KG1 (cell line): ENCODE measurements around the gene DHX35.
A peak's percentile ranks its signal among the peaks of the same experiment; 100 is the strongest.

Experiments
- DNase-seq: peaks from one replicate; lab custom pipeline; 2025; lab: John Stamatoyannopoulos, UW

The DHX35 gene, protein sequence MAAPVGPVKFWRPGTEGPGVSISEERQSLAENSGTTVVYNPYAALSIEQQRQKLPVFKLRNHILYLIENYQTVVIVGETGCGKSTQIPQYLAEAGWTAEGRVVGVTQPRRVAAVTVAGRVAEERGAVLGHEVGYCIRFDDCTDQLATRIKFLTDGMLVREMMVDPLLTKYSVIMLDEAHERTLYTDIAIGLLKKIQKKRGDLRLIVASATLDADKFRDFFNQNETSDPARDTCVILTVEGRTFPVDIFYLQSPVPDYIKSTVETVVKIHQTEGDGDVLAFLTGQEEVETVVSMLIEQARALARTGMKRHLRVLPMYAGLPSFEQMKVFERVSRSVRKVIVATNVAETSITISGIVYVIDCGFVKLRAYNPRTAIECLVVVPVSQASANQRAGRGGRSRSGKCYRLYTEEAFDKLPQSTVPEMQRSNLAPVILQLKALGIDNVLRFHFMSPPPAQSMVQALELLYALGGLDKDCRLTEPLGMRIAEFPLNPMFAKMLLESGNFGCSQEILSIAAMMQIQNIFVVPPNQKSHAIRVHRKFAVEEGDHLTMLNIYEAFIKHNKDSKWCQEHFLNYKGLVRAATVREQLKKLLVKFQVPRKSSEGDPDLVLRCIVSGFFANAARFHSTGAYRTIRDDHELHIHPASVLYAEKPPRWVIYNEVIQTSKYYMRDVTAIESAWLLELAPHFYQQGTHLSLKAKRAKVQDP

DNA sequence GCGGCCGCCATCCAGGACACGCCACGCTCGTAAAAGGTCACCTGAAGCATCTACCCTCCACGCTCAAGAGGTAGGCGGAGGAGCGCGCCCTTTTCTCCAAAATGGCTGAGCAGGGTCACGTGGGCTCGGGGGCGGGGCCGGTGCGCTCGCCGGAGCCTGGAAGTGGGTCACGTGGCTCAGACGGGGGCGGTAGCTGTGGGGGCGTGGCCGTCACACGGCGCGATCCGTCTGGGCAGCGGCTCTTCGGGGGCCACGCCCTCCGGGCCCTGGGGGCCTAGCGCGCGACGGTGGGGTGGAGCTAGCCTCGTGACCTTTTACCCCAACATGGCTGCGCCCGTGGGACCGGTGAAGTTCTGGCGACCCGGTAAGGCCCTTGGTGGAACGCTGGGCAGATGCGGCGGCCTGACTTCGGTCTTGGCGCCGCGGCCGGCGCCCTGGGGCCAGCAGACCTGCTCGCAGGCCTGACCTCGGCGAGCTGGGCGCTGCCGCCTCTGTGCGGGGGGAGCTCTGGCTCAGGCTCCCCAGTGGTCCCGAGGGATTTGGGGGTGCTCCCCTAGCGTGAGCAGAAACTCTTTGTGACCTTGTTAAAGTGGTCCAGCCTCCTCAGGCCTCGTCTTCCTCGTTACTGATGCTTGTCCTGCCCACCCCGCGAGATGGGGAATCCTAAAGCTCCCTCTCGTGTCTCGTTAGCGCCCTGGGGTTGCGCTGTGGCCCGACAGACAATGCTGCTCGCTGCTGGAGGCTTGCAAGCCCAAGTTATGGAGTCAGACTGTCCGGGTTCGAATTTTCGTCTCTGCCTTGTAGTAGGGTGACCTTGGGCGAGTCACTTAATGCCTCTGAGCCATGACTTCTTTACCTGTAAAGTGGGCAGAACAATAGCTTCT, at the start of gene DHX35:
Gene DHX35, plus strand, starts transcription at position 301 of the 884 bp plus-strand sequence. Its CDS starts 24 bp downstream, at position 325.
- DNase-seq = peak; percentile 94

- DNase-seq = no peak
Observed at GRCh38 chr20:38915355-38915754, 46.8 kb upstream of the DHX35 start.

DNA sequence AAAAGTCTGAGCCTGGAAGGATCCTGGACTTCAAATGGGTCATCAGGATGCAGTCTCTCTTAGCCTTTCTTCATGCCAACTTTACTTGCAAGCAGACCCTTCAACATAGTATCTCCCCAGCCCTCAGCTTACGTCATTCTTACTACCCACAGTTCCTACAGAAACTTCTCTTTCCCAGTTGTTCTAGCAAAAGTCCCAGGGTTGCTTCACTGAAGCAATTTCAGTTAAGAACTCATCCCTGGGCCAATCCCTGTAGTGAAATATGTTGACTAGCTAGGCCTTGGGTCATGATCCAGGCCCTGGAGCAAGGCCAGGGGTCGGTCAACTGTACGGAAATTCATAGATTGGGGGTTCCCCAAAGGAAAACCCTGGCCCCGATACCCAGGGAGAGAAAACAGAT, 44.5 kb upstream of the DHX35 start:
- DNase-seq = no peak

DNA sequence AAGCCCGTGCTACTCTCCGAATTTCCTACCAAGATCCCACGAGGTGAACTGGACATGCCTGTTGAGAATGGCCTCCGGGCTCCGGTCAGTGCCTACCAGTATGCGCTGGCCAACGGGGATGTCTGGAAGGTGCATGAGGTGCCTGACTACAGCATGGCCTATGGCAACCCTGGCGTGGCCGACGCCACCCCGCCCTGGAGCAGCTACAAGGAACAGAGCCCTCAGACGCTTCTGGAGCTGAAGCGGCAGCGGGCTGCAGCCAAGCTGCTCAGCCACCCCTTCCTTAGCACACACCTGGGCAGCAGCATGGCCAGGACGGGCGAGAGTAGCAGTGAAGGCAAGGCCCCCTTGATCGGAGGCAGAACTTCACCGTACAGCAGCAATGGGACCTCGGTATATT, 44.0 kb upstream of the DHX35 start:
- DNase-seq = no peak

DNA sequence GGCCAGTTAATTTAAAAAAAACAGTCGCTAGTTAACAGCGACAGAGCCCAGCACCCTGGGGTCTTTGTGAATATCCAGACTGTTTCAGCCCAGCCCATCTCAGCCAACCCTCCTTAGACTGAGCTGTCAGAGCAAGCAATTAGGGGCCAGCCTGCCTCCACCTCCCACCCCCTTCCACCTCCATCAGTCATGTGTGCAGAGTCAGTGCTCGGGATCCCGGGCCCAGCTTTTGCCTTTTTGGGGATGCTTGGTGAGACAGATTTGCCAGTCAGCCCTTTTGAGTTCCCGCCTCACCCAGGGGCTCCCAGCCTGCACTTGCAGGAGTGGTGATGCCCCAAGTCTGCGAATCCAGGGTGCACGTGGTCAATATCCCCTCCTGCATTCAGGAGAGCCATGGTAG, 42.5 kb upstream of the DHX35 start:
- no peak for DNase-seq

- no peak for DNase-seq
Observed at GRCh38 chr20:38920411-38920810, 41.7 kb upstream of the DHX35 start.

- DNase-seq = no peak
Observed at GRCh38 chr20:38920851-38921250, 41.3 kb upstream of the DHX35 start.

GRCh38 chr20:38924718-38925117, 37.4 kb upstream of the DHX35 start:
- DNase-seq = no peak

- peak; percentile 95 for DNase-seq
Observed at GRCh38 chr20:38926142-38926933, 35.8 kb upstream of the DHX35 start, which contains the start of gene FAM83D. Gene FAM83D, plus strand, starts transcription at chr20:38926417. Its CDS starts 26 bp downstream, at chr20:38926443.

GRCh38 chr20:38926934-38927616, 35.1 kb upstream of the DHX35 start:
- DNase-seq = peak; percentile 36

- DNase-seq = no peak
Observed at GRCh38 chr20:38927902-38928578, 34.1 kb upstream of the DHX35 start.

- DNase-seq = no peak
Observed at GRCh38 chr20:38930242-38930569, 31.9 kb upstream of the DHX35 start.

DNA sequence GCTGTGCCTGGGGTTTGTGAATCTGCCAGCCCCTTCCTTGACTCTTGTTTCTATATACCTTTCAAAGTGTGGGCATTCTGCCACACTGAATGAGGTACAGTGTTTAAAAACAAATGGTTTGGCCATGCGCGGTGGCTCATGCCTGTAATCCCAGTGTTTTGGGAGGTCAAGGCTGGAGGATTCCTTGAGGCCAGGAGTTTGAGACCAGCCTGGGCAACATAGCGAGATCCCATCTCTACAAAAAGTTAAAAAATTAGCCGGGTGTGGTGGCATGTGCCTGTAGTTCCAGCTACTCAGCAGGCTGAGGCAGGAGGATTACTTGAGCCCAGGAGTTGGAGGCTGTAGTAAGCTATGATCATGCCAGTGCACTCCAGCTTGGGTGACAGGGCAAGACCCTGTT, 30.2 kb upstream of the DHX35 start:
- DNase-seq = no peak

DNA sequence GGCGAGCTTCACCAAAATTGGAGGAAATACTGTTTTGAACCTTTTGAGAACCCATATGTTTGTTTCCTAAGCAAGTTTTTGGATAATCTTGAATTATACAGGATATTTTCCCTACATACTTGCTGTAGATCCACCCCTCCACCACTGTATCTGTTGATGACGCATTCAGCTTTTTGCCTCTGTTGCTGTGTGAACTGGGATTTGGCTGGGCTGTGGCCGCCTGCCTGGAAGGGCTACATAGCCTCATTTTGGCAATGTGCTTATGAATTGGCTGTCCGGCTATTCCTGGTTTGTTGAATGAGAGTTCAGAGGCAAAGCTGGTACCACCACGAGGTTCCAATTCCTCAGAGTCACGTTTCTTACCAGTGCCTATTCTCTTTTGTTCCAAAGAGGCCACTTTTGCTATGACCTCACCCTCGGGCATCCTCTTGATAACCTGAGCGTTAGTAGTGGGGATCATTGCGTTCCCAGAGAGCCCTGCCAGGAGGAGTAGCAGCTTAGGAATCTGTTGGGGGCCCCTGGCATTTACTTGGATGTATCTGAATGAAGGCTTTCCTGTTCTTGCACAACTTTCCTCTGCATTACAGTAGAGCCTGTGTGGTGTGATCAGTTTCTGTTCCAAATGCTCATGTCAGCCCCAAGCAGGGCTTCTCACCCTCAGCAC, 29.6 kb upstream of the DHX35 start:
- DNase-seq = no peak

DNA sequence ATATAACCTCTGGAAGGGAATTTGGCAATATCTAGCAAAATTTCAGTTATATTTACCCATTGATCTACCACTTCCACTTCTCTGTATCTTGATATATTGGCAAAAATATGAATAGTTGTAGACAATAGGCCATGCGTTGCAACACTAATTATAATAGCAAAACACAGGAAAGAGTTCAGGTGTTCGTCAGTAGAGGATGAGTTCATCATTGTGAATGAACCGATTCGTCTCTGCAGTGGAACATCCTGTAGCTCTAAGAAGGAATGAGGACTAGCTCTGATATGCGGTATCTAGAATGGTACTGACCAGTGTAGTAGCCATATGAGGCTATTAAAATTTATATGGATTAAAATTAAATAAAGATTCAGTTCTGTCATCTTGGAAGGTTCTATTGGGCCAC, 27.6 kb upstream of the DHX35 start:
- DNase-seq = no peak

DNA sequence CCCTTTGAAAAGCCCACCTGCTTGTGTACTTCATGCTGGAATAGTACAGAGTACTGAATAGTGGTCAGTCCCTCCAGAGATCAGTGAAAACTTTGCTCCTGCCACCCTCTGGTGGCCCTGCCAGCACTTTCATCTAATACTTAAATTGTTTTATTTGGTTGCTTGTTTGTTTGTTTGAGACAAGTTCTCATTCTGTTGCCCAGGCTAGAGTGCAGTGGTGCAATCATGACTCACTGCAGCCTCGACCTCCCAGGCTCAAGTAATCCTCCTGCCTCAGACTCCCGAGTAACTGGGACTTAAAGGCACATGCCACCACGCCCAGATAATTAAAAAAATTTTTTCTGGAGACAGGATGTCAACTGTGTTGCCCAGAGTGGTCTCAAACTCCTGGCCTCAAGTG, 26.9 kb upstream of the DHX35 start:
- no peak for DNase-seq

GRCh38 chr20:38935967-38936407, 26.2 kb upstream of the DHX35 start:
- DNase-seq = no peak

GRCh38 chr20:38937000-38937399, 25.1 kb upstream of the DHX35 start:
- DNase-seq = no peak

DNA sequence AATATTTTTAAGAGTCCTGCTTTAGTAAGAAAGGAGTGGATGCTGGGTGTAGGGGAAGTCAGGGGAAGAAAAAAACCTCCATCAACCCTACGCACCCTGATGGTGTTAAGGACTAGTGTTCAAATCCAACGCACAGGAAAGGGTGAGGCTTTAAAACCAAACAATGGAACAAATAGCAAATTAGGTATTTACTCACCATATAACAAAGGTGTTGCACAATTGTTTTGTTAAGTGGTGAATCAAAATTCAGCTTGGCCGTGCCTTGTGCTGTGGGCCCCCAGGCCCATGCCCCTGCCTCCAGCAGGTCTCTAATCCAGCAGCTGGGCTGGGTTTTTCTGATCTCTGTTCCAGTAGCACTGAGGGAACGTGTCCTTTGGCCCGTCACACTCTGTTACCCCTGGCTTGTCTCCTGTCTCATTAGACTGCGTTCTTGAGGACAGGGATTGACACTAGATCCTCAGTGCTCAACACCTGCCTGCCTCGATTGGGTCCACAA, 24.1 kb upstream of the DHX35 start:
- DNase-seq = no peak

GRCh38 chr20:38939686-38940085, 22.5 kb upstream of the DHX35 start:
- no peak for DNase-seq
